ENCODE data around the gene CDO1.

The CDO1 gene

DNA sequence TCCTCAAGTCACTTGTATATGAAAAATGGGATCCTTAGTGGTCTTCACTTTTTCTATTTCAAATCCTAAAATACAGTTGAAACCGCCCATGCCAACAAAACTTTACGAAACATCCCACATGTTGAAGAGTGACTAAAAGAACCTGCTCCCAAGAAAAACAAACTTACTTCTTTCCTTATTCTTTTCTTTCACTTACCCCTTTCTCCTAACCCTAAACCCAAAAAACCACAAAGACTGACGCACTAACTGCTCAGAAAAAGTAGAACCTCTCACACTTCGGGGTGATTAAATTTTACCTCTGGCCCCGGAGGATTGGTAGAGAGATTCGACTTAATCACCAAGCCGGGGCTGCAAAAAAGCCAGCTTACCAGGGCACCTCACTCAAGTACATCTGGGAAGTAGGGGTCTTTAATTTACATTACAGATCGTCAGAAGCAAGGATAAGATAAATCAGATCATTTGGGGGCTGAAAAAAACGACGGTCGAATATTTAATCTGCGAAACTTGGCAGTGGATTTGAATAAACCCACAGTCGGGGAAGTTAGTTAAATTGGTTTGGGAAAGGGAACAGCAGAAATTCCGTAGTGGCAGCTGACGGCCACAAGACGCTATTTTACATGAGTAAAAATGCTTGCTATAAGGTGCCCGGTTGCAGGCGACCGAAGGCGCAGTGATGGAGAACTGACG, 1.3 kb downstream of the CDO1 start (continued):
- TF ChIP-seq, protein P1, sequence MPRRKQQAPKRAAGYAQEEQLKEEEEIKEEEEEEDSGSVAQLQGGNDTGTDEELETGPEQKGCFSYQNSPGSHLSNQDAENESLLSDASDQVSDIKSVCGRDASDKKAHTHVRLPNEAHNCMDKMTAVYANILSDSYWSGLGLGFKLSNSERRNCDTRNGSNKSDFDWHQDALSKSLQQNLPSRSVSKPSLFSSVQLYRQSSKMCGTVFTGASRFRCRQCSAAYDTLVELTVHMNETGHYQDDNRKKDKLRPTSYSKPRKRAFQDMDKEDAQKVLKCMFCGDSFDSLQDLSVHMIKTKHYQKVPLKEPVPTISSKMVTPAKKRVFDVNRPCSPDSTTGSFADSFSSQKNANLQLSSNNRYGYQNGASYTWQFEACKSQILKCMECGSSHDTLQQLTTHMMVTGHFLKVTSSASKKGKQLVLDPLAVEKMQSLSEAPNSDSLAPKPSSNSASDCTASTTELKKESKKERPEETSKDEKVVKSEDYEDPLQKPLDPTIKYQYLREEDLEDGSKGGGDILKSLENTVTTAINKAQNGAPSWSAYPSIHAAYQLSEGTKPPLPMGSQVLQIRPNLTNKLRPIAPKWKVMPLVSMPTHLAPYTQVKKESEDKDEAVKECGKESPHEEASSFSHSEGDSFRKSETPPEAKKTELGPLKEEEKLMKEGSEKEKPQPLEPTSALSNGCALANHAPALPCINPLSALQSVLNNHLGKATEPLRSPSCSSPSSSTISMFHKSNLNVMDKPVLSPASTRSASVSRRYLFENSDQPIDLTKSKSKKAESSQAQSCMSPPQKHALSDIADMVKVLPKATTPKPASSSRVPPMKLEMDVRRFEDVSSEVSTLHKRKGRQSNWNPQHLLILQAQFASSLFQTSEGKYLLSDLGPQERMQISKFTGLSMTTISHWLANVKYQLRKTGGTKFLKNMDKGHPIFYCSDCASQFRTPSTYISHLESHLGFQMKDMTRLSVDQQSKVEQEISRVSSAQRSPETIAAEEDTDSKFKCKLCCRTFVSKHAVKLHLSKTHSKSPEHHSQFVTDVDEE (CRISPR knock-in tag; IDR thresholded peaks at IDR 0.05) = no peak
- no peak for TF ChIP-seq SNAI2 (CRISPR knock-in tag; IDR thresholded peaks at IDR 0.05)
- TF ChIP-seq RARB (CRISPR knock-in tag; IDR thresholded peaks at IDR 0.05) = no peak
- TF ChIP-seq, protein P2, sequence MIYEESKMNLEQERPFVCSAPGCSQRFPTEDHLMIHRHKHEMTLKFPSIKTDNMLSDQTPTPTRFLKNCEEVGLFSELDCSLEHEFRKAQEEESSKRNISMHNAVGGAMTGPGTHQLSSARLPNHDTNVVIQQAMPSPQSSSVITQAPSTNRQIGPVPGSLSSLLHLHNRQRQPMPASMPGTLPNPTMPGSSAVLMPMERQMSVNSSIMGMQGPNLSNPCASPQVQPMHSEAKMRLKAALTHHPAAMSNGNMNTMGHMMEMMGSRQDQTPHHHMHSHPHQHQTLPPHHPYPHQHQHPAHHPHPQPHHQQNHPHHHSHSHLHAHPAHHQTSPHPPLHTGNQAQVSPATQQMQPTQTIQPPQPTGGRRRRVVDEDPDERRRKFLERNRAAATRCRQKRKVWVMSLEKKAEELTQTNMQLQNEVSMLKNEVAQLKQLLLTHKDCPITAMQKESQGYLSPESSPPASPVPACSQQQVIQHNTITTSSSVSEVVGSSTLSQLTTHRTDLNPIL (CRISPR knock-in tag; IDR thresholded peaks at IDR 0.05; ENCODE audit: low read depth) = no peak

DNA sequence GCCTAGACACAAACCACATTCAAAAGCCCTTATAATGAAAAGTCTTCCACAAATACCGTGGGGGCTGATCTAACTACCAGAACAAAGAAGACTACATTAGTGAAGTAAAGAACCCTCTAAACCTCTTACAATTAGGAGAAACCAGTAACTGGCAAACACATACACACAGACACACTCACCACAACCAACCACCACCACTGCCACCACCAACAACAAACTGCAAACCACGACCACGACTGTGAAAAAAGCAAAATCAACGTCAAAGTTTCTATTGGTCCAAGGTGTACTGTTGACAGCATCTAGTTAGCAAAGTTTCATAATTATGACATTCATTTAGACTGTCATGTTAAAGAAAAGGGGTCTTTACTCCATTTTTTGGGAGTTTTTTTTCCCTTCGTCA, 2.7 kb downstream of the CDO1 start:
- TF ChIP-seq ZNF8 (CRISPR knock-in tag; IDR thresholded peaks at IDR 0.05) = no peak
- no peak for TF ChIP-seq ZNF565 (CRISPR knock-in tag; conservative IDR thresholded peaks at IDR 0.05; ENCODE audit: low read depth)
- TF ChIP-seq, protein P1 (CRISPR knock-in tag; IDR thresholded peaks at IDR 0.05) = no peak
- no peak for TF ChIP-seq ZFP30 (CRISPR knock-in tag; IDR thresholded peaks at IDR 0.05)
- TF ChIP-seq, protein P3, sequence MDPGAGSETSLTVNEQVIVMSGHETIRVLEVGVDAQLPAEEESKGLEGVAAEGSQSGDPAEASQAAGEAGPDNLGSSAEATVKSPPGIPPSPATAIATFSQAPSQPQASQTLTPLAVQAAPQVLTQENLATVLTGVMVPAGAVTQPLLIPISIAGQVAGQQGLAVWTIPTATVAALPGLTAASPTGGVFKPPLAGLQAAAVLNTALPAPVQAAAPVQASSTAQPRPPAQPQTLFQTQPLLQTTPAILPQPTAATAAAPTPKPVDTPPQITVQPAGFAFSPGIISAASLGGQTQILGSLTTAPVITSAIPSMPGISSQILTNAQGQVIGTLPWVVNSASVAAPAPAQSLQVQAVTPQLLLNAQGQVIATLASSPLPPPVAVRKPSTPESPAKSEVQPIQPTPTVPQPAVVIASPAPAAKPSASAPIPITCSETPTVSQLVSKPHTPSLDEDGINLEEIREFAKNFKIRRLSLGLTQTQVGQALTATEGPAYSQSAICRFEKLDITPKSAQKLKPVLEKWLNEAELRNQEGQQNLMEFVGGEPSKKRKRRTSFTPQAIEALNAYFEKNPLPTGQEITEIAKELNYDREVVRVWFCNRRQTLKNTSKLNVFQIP (CRISPR knock-in tag; IDR thresholded peaks at IDR 0.05; ENCODE audit: borderline replicate concordance, low read depth) = no peak
- no peak for TF ChIP-seq ARNTL (CRISPR knock-in tag; IDR thresholded peaks at IDR 0.05; ENCODE audit: borderline replicate concordance, low read depth)
- no peak for TF ChIP-seq TCF4 (CRISPR knock-in tag; IDR thresholded peaks at IDR 0.05; ENCODE audit: borderline replicate concordance)
- TF ChIP-seq PPARA (CRISPR knock-in tag; IDR thresholded peaks at IDR 0.05; ENCODE audit: borderline replicate concordance) = no peak
- TF ChIP-seq, protein P2 (CRISPR knock-in tag; IDR thresholded peaks at IDR 0.05; ENCODE audit: low read depth) = no peak
- TF ChIP-seq ZC3H10 (CRISPR knock-in tag; IDR thresholded peaks at IDR 0.05) = no peak
- ATAC-seq = no peak

DNA sequence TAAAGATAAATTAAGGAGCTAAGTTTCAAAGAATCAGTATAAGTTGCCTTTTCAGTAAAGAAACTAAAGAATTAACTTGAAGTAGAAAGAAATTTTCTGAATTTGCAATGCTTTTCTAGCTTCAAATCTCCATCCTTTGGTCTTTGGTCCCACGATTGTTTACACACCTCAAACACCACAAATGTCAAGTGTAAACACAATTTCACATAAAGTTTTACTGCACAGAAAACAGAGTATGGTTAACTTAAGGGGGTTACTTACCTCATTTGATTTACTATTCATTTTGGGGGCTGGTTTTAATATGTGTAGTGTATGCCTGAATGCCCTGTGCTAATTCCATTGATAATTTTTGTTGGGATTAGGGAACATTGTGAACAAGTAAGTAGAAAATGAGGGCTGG, 4.1 kb downstream of the CDO1 start:
- TF ChIP-seq, protein P3 (CRISPR knock-in tag; IDR thresholded peaks at IDR 0.05; ENCODE audit: borderline replicate concordance, low read depth) = no peak
- TF ChIP-seq ZNF565 (CRISPR knock-in tag; conservative IDR thresholded peaks at IDR 0.05; ENCODE audit: low read depth) = no peak
- ATAC-seq = no peak

DNA sequence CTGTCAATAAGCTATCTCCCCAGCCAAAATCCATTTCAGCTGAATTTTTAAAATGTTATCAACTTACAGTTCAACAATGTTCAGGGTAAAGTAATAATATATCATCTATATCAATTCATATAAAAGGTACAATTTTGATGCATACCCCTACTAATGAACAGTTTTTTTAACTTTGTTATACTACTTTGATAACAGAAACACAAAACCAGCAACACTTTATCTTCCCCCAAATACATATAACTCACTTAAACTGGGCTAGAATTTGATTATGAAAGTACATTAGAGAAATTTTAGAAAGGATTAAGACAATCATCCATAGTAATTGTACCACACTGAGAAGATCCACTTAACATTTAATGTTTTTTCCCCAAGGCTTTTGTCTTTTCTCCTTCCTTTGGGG, 5.1 kb downstream of the CDO1 start:
- ATAC-seq = no peak
- TF ChIP-seq ZNF565 (CRISPR knock-in tag; conservative IDR thresholded peaks at IDR 0.05; ENCODE audit: low read depth) = no peak
- TF ChIP-seq RARB (CRISPR knock-in tag; IDR thresholded peaks at IDR 0.05) = no peak
- TF ChIP-seq, protein P2 (CRISPR knock-in tag; IDR thresholded peaks at IDR 0.05; ENCODE audit: low read depth) = no peak
- TF ChIP-seq ISL1 (CRISPR knock-in tag; IDR thresholded peaks at IDR 0.05) = peak; percentile 69
- no peak for TF ChIP-seq ARNTL (CRISPR knock-in tag; IDR thresholded peaks at IDR 0.05; ENCODE audit: borderline replicate concordance, low read depth)
- no peak for TF ChIP-seq BACH2 (CRISPR knock-in tag; IDR thresholded peaks at IDR 0.05; ENCODE audit: borderline replicate concordance)
- TF ChIP-seq, protein P4, sequence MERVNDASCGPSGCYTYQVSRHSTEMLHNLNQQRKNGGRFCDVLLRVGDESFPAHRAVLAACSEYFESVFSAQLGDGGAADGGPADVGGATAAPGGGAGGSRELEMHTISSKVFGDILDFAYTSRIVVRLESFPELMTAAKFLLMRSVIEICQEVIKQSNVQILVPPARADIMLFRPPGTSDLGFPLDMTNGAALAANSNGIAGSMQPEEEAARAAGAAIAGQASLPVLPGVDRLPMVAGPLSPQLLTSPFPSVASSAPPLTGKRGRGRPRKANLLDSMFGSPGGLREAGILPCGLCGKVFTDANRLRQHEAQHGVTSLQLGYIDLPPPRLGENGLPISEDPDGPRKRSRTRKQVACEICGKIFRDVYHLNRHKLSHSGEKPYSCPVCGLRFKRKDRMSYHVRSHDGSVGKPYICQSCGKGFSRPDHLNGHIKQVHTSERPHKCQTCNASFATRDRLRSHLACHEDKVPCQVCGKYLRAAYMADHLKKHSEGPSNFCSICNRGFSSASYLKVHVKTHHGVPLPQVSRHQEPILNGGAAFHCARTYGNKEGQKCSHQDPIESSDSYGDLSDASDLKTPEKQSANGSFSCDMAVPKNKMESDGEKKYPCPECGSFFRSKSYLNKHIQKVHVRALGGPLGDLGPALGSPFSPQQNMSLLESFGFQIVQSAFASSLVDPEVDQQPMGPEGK (CRISPR knock-in tag; IDR thresholded peaks at IDR 0.05; ENCODE audit: borderline replicate concordance) = no peak
- TF ChIP-seq, protein P3 (CRISPR knock-in tag; IDR thresholded peaks at IDR 0.05; ENCODE audit: borderline replicate concordance, low read depth) = no peak
- no peak for TF ChIP-seq CSDC2 (CRISPR knock-in tag; IDR thresholded peaks at IDR 0.05)

Measured in SK-N-SH treated with all-trans-retinoic acid at 6 μM for 48 hours (cell line).